Stimulated activated CD8-positive, alpha-beta memory T cell treated with anti-CD3 and anti-CD28 coated beads, Interleukin-15, amount 100 ng/mL, for 4 hours (primary cell): ENCODE results near the gene PDZRN4.

Source experiments
- DNase-seq, 2 donors: peaks; one replicate each; pipeline ENCODE4 v3.0.0-alpha.2; 2020; ENCODE audit warnings: low read depth in 2 of 2

The PDZRN4 gene

GRCh38 chr12:41459111-41459905 lies 271.2 kb downstream of the PDZRN4 start:
- no peak for DNase-seq

DNA sequence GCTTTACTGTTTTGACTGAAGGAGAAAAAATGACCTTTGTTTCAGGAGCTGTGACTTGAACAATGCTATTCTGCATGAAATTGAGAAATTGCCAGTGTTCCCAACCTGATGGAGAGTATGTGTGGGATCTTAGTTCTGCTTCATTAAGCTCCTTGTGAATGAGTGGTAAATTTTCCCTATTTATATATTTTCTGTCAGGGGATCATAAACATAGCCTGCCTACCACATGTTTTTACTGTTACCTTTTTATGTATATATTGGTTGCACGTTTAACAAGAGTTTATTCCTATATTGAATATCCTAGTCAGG lies 271.7 kb downstream of the PDZRN4 start:
- no peak for DNase-seq

DNA sequence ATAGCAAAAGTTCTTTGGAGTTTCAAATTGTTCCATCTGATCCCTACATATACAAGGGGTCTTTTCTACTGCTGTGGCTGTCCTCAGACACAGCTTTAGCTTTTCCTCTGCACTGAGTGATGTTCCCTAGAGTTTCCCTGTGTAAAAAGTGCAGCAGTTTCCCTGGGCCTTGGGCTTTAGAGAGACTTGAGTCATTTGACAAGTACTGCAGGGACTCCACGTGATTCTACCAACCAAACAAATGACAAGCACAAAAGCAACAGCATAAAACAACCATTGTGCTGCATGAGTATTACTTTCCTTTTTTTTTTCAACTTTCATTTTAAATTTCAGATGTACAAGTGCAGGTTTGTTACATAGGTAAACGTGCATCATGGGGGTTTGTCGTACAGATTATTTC lies 272.8 kb downstream of the PDZRN4 start:
- DNase-seq = no peak

DNA sequence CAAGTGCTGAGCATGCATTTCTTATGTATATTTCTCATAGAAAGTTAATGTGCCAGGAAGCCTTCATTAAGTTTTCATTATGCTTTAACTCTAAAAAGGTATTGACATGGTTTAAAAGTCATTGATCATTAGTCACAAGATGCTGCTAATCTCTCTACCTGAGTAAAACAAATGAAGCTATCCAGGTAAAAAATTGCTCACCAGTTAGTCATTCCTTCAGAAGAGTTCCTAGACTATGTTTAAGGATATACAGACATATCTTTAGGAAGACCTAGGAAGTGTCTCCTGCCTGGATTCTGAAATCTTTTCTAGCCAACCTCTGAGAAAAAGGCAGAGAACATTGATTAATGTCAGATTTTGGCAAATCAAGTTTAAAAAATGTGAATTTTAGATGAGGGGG lies 274.2 kb downstream of the PDZRN4 start:
- DNase-seq = no peak

GRCh38 chr12:41465526-41465925 lies 277.4 kb downstream of the PDZRN4 start:
- DNase-seq = no peak

GRCh38 chr12:41466300-41466699 lies 278.2 kb downstream of the PDZRN4 start:
- DNase-seq = no peak

GRCh38 chr12:41466802-41467201 lies 278.7 kb downstream of the PDZRN4 start:
- DNase-seq = no peak

DNA sequence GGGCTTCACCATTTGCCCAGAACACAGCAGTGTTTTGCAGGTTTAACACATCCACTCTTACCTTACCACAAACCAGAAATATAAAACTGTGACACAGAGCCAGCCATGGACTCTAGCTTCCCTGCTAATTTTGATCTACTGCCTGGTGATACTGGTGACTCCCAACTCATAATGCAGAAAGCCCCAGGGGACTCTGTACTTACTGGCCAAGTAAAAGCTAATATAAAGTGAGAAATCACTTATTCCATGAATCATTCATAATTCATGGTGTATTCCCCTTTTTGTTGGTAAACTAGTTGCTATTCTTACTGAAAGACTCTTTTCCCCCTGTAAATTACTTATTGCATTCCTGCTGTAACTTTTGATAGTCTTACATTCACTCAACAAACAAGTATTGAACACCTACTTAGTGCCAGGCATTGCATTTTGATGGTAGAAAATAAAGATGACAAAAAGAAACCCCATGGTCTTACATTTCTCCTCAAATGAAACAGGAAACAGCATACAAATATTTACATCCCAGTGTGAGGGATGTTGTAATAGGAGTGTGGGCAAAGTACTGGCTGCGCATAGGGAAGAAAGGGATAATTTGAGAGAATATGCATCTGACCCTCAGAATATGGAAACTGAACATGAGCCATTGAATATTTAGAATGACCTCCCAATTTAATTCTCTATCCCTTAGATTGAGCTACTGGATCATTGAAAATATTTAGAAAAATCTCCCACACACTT lies 279.6 kb downstream of the PDZRN4 start:
- DNase-seq = no peak

GRCh38 chr12:41468341-41468740 lies 280.2 kb downstream of the PDZRN4 start:
- DNase-seq = no peak

DNA sequence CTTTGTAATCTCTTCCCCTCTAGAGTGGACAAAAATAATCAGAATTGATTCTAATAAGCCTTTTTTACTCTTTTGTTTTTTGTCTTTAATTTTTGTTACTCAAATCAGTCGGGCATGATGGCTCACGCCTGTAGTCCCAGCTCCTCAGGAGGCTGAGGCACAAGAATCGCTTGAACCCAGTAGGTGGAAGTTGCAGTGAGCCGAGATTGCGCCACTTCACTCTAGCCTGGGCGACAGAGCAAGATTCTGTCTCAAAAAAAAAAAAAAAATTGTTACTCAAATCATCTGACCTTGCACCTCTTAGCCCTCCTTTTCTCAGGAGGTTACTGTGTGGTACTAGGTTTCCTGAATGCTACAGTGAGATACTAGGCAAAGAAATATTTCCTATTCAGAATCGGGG lies 280.6 kb downstream of the PDZRN4 start:
- no peak for DNase-seq

- no peak for DNase-seq
Measured at GRCh38 chr12:41473441-41473840, 285.3 kb downstream of the PDZRN4 start.

DNA sequence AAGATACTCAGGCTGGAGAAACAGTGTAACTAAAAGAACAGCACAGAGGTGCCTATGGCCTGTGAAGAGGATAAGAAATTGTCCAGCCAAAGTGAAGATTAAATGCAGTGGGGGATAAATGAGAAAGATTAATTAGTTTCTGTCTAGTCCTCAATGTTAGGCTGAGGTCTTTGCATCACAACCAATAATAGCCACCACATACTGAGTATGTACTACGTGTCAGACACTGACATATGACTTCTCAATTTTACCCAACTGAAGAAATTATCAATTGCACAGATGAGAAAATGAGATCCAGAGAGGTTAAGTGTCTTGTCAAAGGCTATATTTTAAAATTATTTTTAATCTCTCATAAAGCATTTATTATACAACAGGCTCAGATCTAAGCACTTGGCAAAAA lies 285.9 kb downstream of the PDZRN4 start:
- no peak for DNase-seq

DNA sequence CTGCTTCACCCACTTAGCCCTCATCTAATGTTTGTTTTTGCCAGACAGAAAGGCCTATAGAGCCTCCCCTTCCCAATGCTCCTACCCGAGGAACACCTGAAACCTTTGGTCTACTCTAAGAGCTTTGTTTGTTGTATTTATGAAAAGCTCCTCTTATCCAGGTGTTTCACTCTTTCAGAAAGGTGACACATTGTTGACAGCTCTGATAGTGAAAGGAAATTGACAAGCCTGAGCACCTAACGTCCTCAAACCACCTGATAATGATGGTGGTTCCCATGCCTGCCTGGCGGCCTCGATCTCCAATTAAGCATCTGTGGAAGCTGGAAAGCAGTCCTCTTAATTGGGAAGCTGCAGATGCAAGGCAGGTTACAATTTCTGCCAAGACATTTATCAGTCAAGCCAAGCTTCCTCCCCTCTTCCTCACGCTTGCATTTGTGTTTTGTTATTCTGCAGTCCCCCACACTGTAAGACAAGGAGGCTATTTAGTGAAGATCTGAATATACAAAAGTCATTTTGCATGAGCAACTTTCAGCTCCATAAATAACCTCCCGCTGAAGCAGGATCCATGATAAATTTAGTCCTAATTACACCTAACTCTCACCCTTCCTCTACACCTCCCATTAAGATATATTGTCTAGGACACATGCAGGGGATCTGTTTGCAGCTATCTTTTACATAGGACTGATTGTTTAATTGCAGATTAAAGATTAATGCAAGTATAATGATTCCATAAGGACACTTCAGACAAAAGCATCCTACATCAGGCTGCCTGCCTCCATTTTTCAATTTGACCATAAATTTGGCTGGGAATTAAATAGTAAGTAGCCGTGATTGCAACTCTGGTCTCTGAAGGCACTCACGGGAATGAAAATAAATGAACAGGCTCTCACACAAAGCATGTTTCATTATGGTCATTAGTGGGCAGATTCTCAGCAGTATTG lies 288.6 kb downstream of the PDZRN4 start:
- DNase-seq = no peak

- no peak for DNase-seq
Measured at GRCh38 chr12:41479426-41479825, 291.3 kb downstream of the PDZRN4 start.

DNA sequence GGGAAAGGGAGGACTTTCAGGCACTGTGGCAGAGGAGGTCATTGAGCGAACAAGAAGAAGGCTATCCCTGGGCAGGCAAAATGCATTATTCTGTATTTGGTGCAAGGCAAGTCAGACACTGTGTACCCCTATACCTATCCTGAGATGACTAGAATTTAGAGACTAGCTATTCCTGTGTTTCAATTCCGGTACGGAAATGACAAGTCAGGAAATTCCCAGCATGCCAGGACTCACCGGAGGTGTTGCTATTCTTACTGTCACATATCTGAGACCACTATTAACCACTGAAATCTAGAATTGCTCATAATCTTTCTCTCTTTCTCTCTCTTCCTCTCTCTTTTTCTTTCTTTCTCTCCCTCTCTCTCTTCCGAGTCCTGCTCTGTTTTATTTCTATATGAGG lies 297.1 kb downstream of the PDZRN4 start:
- DNase-seq = no peak

DNA sequence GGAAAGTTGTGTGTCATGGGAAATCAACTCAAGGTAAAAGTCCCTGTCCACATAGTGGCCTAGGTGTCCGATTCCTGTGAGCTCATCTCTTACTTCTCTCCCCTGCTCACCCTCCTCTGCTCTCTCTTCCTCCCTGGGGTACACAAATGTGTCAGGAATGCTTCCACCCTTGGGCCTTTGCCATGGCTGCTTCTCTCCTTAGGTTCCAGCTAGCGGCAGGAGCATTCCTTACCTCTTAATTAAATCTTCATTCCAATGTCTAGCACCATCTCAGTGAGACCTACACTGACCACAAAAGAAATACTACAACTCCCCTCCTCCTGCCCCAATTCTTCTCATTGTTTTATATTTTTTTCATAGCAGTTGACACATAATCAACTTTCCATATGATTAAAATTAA lies 298.6 kb downstream of the PDZRN4 start:
- DNase-seq = no peak

GRCh38 chr12:41496009-41496408 lies 307.9 kb downstream of the PDZRN4 start:
- no peak for DNase-seq

DNA sequence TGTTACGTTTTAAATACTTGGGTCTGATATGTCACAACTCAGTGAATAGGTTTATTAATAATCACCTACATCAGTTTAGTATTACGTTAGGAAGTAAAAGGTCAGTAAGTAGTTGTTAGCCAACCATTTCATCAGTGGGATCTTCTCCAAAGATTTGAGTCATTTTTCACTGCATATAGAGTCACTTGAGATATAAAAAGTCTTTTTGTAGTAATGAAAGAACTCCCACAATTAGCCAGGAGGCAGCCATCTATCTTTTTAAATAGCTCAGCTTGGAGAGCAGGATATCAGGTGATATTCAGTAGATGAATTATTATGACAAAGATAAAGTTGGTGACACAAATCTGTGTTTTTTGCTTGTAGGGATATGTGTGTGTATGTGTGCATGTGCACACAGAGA lies 309.3 kb downstream of the PDZRN4 start:
- no peak for DNase-seq

DNA sequence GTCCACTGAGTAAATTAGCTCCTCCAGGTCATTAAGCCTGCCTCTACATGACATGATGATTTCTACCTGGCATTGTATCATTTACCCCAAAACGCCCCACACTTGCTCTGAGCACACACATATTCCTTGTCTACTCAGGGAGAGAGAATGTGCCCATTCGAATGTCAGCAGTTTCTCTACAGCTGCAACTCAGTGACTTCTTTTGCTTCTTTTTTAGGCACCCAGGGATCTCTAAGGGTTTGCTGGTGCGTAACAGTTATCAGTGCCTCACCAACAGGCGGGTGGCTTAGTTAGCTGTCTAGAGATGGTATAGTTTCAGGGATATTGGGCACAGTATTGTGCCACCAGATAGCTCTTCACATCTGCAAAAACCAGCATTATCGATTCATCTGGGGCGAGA lies 316.9 kb downstream of the PDZRN4 start:
- no peak for DNase-seq

GRCh38 chr12:41507286-41507685 lies 319.2 kb downstream of the PDZRN4 start:
- DNase-seq = no peak

DNA sequence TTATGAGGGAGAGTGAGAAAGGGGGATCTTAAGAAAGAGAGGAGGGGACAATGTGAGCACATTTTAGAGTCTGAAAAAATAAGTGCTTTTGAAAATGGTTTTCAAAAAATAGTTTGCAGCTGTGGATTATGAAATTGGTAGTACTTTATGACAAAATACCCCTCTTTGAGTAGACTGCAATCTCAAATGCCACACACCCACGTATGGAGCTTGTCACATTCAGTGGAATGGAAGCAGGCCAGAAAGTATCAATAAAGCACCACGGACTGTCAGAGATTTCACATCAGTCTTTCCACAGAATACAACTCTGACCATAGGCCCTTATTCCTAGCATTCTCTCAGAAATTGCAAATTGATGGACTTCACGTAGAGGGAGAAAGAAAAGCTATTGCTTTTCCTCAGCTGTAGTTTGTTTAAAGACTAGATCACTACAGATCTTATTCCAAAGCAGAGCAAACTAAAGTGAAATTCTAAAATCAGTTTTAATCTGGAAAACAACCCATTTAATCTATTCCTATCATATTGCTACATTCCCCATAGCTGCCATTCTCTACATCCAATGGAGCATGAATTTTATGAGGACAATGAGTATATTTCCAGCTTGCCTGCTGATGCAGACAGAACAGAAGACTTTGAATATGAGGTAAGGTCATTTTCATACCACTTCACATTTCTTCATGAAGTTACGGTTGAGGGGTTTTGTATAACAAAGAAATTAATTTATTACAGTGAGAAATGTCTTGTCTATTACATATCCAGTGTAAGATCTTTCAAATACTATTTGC lies 321.3 kb downstream of the PDZRN4 start:
- no peak for DNase-seq

GRCh38 chr12:41510470-41510869 lies 322.4 kb downstream of the PDZRN4 start:
- DNase-seq = no peak
